H9 (cell line): ENCODE results near the gene ATP5PO. TPM values are rescaled to one million over a fixed set of nuclear protein-coding genes. Genes with fewer than 3 reads are reported as not detected.

ENCODE experiments used
- DNase-seq: peaks from one replicate; pipeline ENCODE4 v3.0.0-alpha.2; 2017
- H2AFZ ChIP-seq: one replicate; pipeline ENCODE4 v1.6.1; 2013; ENCODE audit warnings: mild to moderate bottlenecking, low read length, control low read depth, moderate library complexity
- H2AK5ac ChIP-seq: 2 replicates; pipeline ENCODE4 v1.6.1; 2013; ENCODE audit warnings: low read length, control low read depth, mixed read lengths; ENCODE audit not compliant: insufficient read length
- H2BK120ac ChIP-seq: one replicate; pipeline ENCODE4 v1.6.1; 2013; ENCODE audit warnings: low read depth, mild to moderate bottlenecking, low read length, control low read depth, inconsistent platforms; ENCODE audit not compliant: poor library complexity, severe bottlenecking
- H2BK12ac ChIP-seq: 2 replicates; pipeline ENCODE4 v1.6.1; 2013; ENCODE audit warnings: low read length, control low read depth, mixed read lengths, low read depth; ENCODE audit not compliant: insufficient read length
- H2BK15ac ChIP-seq: 2 replicates; pipeline ENCODE4 v1.6.1; 2013; ENCODE audit warnings: low read depth, low read length, control low read depth
- H2BK20ac ChIP-seq: one replicate; pipeline ENCODE4 v1.6.1; 2013; ENCODE audit warnings: low read depth, mild to moderate bottlenecking, low read length, control low read depth, inconsistent platforms; ENCODE audit not compliant: poor library complexity, severe bottlenecking
- H2BK5ac ChIP-seq: 2 replicates; pipeline ENCODE4 v1.6.1; 2013; ENCODE audit warnings: low read length, control low read depth, mixed read lengths; ENCODE audit not compliant: insufficient read length
- H3K14ac ChIP-seq: 2 replicates; pipeline ENCODE4 v1.6.1; 2013; ENCODE audit warnings: low read length, control low read depth; ENCODE audit not compliant: insufficient read depth
- H3K18ac ChIP-seq: 2 replicates; pipeline ENCODE4 v1.6.1; 2013; ENCODE audit warnings: low read depth, mild to moderate bottlenecking, mixed read lengths, low read length, control low read depth; ENCODE audit not compliant: insufficient read length
- H3K23ac ChIP-seq: 2 replicates; pipeline ENCODE4 v1.6.1; 2013; ENCODE audit warnings: low read length, control low read depth, mixed read lengths, low read depth; ENCODE audit not compliant: insufficient read length
- H3K23me2 ChIP-seq: 2 replicates; pipeline ENCODE4 v1.6.1; 2013; ENCODE audit warnings: low read depth, mild to moderate bottlenecking, mixed read lengths, low read length, control low read depth; ENCODE audit not compliant: insufficient read length, poor library complexity, severe bottlenecking
- H3K27ac ChIP-seq: 2 replicates; pipeline ENCODE4 v1.5.1; 2013; ENCODE audit warnings: low read length, control low read depth, mixed read lengths, low read depth; ENCODE audit not compliant: insufficient read length
- H3K27me3 ChIP-seq: 2 replicates; pipeline ENCODE4 v1.6.1; 2013; ENCODE audit warnings: low read length, control low read depth, inconsistent platforms; ENCODE audit not compliant: insufficient read depth
- H3K4ac ChIP-seq: 2 replicates; pipeline ENCODE4 v1.6.1; 2013; ENCODE audit warnings: low read depth, mild to moderate bottlenecking, control low read depth, inconsistent platforms, low read length, moderate library complexity
- H3K4me1 ChIP-seq: 2 replicates; pipeline ENCODE4 v1.6.1; 2013; ENCODE audit warnings: low read length, control low read depth, inconsistent platforms; ENCODE audit not compliant: insufficient read depth
- H3K4me2 ChIP-seq: 2 replicates; pipeline ENCODE4 v1.6.1; 2013; ENCODE audit warnings: low read length, control low read depth, mixed read lengths; ENCODE audit not compliant: insufficient read length, insufficient read depth
- H3K56ac ChIP-seq: 2 replicates; pipeline ENCODE4 v1.6.1; 2013; ENCODE audit warnings: low read depth, mild to moderate bottlenecking, mixed read lengths, low read length, control low read depth; ENCODE audit not compliant: insufficient read length
- H3K79me1 ChIP-seq: 2 replicates; pipeline ENCODE4 v1.6.1; 2013; ENCODE audit warnings: low read depth, mild to moderate bottlenecking, moderate library complexity, low read length, control low read depth, inconsistent platforms; ENCODE audit not compliant: insufficient read depth, poor library complexity, severe bottlenecking
- H3K79me2 ChIP-seq: 2 replicates; pipeline ENCODE4 v1.6.1; 2013; ENCODE audit warnings: low read length, control low read depth, inconsistent platforms; ENCODE audit not compliant: insufficient read depth
- H3K9ac ChIP-seq: 2 replicates; pipeline ENCODE4 v1.6.1; 2013; ENCODE audit warnings: low read length, control low read depth, mixed read lengths; ENCODE audit not compliant: insufficient read length; ENCODE audit errors: extremely low read depth
- H3K9me3 ChIP-seq: one replicate; pipeline ENCODE4 v1.6.1; 2013; ENCODE audit warnings: low read depth, low read length, inconsistent platforms; ENCODE audit not compliant: control insufficient read depth
- H3T11ph ChIP-seq: one replicate; pipeline ENCODE4 v1.6.1; 2013; ENCODE audit warnings: mild to moderate bottlenecking, low read length, control low read depth, inconsistent platforms
- H4K20me1 ChIP-seq: one replicate; pipeline ENCODE4 v1.6.1; 2013; ENCODE audit not compliant: control insufficient read depth, insufficient read length, insufficient read depth
- H4K5ac ChIP-seq: 2 replicates; pipeline ENCODE4 v1.6.1; 2013; ENCODE audit warnings: low read depth, mild to moderate bottlenecking, mixed read lengths, low read length, control low read depth; ENCODE audit not compliant: insufficient read length
- H4K8ac ChIP-seq: replicated peaks from 2 replicates; pipeline ENCODE4 v1.6.1; 2013; ENCODE audit warnings: low read length, control low read depth, mixed read lengths, low read depth; ENCODE audit not compliant: insufficient read length
- H4K91ac ChIP-seq: 2 replicates; pipeline ENCODE4 v1.6.1; 2013; ENCODE audit warnings: low read depth, mild to moderate bottlenecking, moderate library complexity, mixed read lengths, low read length, control low read depth; ENCODE audit not compliant: insufficient read length
- H3K27ac Mint-ChIP-seq, 3 experiments: 2 replicates in 2 of 3; 3 replicates in 1 of 3; pipeline ENCODE4 v1.8.0; 2020 to 2021; ENCODE audit warnings: mixed read lengths in 3 of 3, mild to moderate bottlenecking in 1 of 3, moderate library complexity in 1 of 3
- H3K27me3 Mint-ChIP-seq: 2 replicates; pipeline ENCODE4 v1.8.0; 2021; ENCODE audit warnings: low read depth, mild to moderate bottlenecking, moderate library complexity, mixed read lengths
- H3K36me3 Mint-ChIP-seq, 3 experiments: 2 replicates in 2 of 3; 3 replicates in 1 of 3; pipeline ENCODE4 v1.8.0; 2020 to 2021; ENCODE audit warnings: low read depth in 3 of 3, mixed read lengths in 3 of 3; ENCODE audit not compliant: insufficient read depth in 1 of 3
- H3K4me1 Mint-ChIP-seq, 2 experiments: 2 replicates each; pipeline ENCODE4 v1.8.0; 2020; ENCODE audit warnings: mixed read lengths in 2 of 2
- H3K4me3 Mint-ChIP-seq, 2 experiments: 2 replicates in 1 of 2; 3 replicates in 1 of 2; pipeline ENCODE4 v1.8.0; 2020 to 2021; ENCODE audit warnings: mild to moderate bottlenecking in 2 of 2, mixed read lengths in 2 of 2, moderate library complexity in 1 of 2
- H3K9me3 Mint-ChIP-seq, 2 experiments: 2 replicates in 1 of 2; 3 replicates in 1 of 2; pipeline ENCODE4 v1.8.0; 2020; ENCODE audit warnings: mild to moderate bottlenecking in 2 of 2, mixed read lengths in 2 of 2, moderate library complexity in 1 of 2
- CTCF ChIP-seq: fragments of 200-600 bp; sonication (generic); conservative IDR thresholded peaks from 3 replicates; pipeline ENCODE4 v1.8.0; 2021; ENCODE audit warnings: antibody characterized with exemption, mild to moderate bottlenecking
- WGBS: extraction: QIAGEN DNeasy Blood & Tissue Kit; methylation state at CpG from one replicate; pipeline ENCODE4 v1.1.7; 2013; ENCODE audit warnings: missing lambda C conversion rate, low lambda C conversion rate, mixed read lengths; ENCODE audit not compliant: insufficient read length; ENCODE audit errors: extremely low coverage; 5-methylcytosine and 5-hydroxymethylcytosine counted together
- total RNA-seq: library from RNA; stranded (reverse); gene quantifications from 2 replicates; pipeline ENCODE4 v1.2.1, GENCODE V29; 2021

The ATP5PO gene
- total RNA-seq, 1 experiment from 2014 or later, result 275 TPM

DNA sequence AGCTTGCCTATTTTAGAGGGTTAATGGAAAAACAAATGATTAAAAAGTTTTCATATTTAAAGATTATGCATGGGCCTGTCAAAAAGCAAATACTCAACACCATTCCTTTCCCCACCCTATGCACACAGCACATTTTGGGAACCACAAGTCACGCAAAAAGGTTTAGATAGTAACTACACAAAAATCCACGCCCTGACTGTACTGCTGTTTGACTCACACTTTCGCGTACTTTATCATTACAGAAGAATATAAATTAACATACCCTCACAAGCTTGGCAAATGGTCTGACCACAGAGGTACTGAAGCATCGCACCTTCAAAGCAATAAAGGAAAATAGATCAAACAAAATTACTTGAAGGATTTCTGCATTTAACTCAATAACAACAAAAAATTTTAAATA lies 1.4 kb downstream of the ATP5PO start:
- Histone ChIP-seq H2BK12ac (no peak overlapping the region), H3T11ph (no peak overlapping the region), H4K8ac (no peak overlapping the region), H4K5ac (no peak overlapping the region), H3K4ac (no peak overlapping the region), H2BK120ac (no peak overlapping the region), H2BK15ac (no peak overlapping the region), H3K4me2 (peak overlapping the region; percentile 42), H3K27ac (no peak overlapping the region), H2BK20ac (no peak overlapping the region), H3K14ac (no peak overlapping the region), H3K9me3 (no peaks in the 10 kb centered on the region), H3K9ac (no peak overlapping the region), H3K23ac (no peak overlapping the region), H4K20me1 (no peaks in the 10 kb centered on the region), H3K18ac (no peak overlapping the region), H3K79me2 (peaks cover 7% of the 10 kb centered on the region; the same call in 1 of the 2 replicates), H2AK5ac (no peak overlapping the region), H3K4me1 (peaks cover 2% of the 10 kb centered on the region), H3K79me1 (no peaks in the 10 kb centered on the region), H4K91ac (no peak overlapping the region), H2AFZ (no peak overlapping the region), H3K23me2 (peaks cover 9% of the 10 kb centered on the region), H3K27me3 (no peaks in the 10 kb centered on the region), H2BK5ac (no peak overlapping the region), H3K56ac (no peak overlapping the region)
- Mint-ChIP-seq H3K9me3 (no peaks in the 10 kb centered on the region; a peak in 1 of 5 replicates), H3K36me3 (peaks cover 17 to 45% (median 41%) of the 10 kb centered on the region in 3 experiments; a peak in 6 of 7 replicates), H3K4me1 (peaks cover 14 to 17% of the 10 kb centered on the region in 2 experiments), H3K4me3 (peak overlapping the region; percentile 10 to 99; a peak in 4 of 5 replicates), H3K27me3 (no peaks in the 10 kb centered on the region), H3K27ac (peak overlapping the region in 1 of 3 experiments; percentile 29; a peak in 1 of 7 replicates)
- no CpG with 5 or more reads among the region's 5 CpGs for WGBS
- DNase-seq, result no peak
- no peak for TF ChIP-seq CTCF
